Suprapubic skin (tissue), 3 donors: ENCODE data around the gene ANKS4B.

Experiments
- CTCF ChIP-seq, 2 donors: fragments of 200-600 bp in 1 of 2; fragments of 450-650 bp in 1 of 2; sonication (generic) in 1 of 2; IDR thresholded peaks; one replicate each; pipeline ENCODE4 v1.5.1; 2016 to 2019; ENCODE audit warnings: antibody characterized with exemption in 2 of 2, mild to moderate bottlenecking in 1 of 2, moderate library complexity in 1 of 2
- EP300 ChIP-seq: sonication (generic); formaldehyde crosslinking; IDR thresholded peaks from one replicate; pipeline ENCODE4 v1.6.1; 2017; ENCODE audit warnings: antibody characterized with exemption
- POLR2A ChIP-seq, 2 donors: fragments of 450-650 bp; IDR thresholded peaks; one replicate each; pipeline ENCODE4 v1.6.1; 2017; ENCODE audit warnings: antibody characterized with exemption in 2 of 2, mild to moderate bottlenecking in 2 of 2, moderate library complexity in 2 of 2

GRCh38 chr16:21217121-21217520 is 16.4 kb upstream of the ANKS4B start:
- TF ChIP-seq POLR2A (IDR thresholded peaks at IDR 0.05) (no peak), CTCF (IDR thresholded peaks at IDR 0.05) (no peak), EP300 (no peak)
